UCSD-AML1 (cell line): ENCODE measurements around the gene TRPM2.

Experiments
- DNase-seq: peaks from one replicate; lab custom pipeline; 2025; ENCODE audit not compliant: unreplicated experiment; lab: John Stamatoyannopoulos, UW

Gene TRPM2

GRCh38 chr21:44439211-44439600, 85.8 kb downstream of the TRPM2 start:
- DNase-seq, result no peak

GRCh38 chr21:44440241-44441040, 87.0 kb downstream of the TRPM2 start:
- DNase-seq, result no peak

GRCh38 chr21:44441041-44441400, 87.6 kb downstream of the TRPM2 start:
- no peak for DNase-seq

GRCh38 chr21:44441581-44442265, 88.3 kb downstream of the TRPM2 start:
- DNase-seq, result no peak

DNA sequence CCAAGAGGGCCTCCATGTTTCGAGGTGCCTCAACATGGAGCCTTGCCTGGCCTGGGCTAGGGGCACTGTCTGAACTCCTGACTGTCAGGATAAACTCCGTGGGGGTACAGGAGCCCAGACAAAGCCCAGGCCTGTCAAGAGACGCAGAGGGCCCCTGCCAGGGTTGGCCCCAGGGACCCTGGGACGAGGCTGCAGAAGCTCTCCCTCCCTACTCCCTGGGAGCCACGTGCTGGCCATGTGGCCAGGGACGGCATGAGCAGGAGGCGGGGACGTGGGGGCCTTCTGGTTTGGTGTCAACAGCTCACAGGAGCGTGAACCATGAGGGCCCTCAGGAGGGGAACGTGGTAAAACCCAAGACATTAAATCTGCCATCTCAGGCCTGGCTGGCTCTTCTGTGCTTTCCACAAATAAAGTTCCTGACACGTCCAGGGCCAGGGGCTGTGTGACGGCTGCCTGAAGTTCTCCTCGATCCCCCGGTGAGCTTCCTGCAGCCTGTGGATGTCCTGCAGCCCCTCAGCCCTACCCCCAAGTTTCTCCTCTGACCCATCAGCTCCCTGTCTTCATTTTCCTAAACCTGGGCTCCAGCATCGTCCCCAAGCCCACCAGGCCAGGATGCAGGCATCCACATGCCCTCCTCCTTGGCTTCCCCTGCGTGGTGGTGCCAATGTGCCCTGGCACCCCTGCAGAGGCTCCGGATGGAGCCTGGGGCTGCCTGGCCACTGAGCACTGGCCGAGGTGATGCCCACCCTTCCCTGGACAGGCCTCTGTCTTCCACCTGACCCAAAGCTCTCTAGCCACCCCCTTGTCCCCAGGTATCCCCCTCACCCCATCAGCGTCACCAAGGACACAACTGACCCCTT, 89.1 kb downstream of the TRPM2 start:
- DNase-seq, result no peak

DNA sequence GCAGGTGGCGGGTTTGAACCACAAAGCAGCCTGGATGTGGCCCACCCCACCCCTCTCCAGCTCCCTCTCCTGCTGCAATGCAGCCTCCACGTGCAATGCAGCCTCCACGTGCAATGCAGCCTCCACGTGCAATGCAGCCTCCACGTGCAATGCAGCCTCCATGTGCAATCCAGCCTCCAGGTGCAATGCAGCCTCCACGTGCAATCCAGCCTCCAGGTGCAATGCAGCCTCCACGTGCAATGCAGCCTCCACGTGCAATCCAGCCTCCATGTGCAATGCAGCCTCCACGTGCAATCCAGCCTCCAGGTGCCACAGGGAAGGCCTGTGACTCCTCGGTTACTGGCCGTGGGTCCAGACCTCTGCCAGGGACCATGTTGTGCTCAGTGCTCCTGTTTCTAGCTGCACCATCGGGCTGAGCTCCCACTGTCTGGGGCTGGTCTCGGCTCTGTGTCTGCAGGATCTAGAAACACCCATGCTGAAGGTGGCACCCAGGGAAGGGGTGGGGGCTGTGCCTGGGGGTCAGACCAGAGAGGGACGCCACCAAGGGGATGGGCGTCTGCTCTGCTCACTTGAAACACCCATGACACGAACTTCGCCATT, 90.0 kb downstream of the TRPM2 start:
- DNase-seq, result no peak

DNA sequence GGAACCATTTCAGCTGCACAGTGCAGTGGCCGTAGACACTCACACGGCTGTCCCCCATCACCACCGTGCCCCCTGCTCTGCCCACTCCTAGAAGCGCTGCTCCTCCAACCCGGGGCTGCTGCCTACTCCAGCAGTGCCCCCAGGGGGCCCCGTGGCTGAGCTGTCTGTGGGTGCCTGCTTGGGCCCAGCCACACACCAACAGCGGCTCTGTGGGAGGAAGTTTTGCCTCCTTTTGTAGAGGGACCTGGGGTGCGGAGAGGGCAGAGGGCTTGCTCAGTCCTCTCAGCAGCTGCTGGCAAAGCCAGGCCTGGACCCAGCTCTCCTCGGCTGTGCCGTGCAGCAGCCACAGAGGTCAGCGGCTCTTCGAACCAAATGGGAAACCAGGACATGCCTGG, 90.5 kb downstream of the TRPM2 start:
- DNase-seq, result no peak

DNA sequence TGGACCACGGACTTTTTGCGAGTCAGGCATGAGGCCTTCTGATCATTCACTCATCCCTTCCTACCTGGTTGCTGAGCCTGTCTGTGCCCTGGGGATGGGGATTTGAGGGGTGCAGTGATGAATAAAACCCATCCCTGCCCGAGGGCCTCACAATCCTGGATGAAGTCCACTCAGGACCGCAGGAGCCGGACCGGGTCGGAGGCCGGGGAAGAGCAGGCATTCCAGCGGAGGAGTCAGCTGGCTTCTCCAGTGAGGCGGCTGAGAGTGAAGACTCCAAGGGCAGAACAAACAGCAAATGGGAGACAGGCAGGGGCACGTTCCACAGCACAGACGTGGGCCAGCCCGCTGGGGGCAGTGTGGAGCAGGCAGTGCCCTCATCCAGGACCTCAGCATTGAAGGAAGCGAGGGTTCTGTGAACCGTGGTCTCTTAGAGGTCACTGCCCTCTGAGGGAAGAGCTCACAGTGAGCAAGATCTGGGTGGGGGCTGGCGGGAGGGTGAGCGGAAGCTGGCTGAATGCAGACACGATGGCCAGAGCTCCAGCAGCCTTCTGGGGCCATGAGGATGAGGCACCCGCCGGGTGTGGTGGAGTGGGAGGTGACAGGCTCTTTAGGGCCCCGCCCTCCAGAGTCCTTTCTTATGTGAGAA, 91.0 kb downstream of the TRPM2 start:
- DNase-seq, result no peak

DNA sequence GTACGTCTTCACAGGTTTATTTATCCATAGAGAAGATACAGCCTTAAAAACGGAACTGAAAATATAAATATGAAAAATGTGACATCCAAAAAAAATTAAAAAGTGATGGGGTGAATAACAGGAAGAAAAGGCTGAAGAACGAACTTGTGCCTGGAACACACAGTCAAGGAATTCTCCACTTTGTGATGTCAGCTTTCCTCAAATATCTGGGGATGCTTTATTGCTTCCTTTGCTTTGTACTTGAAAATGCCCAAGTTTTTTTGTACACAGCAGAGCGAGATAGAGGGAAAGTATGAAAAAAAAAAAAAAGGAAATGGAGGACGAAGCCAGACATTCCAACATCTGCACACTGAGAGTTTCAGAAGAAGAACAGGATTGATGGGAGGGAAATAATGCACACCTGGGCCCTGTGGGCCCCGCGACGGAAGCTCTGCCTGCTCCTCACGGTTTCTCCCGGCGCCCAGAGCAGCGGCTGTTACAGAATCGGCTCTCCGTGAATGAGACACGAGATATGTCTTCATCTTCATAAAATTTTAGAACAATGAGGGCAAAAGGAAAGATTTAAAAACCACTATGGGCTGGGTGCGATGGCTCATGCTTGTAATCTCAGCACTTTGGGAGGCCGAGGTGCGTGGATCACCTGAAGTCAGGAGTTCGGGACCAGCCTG, 91.9 kb downstream of the TRPM2 start:
- no peak for DNase-seq

DNA sequence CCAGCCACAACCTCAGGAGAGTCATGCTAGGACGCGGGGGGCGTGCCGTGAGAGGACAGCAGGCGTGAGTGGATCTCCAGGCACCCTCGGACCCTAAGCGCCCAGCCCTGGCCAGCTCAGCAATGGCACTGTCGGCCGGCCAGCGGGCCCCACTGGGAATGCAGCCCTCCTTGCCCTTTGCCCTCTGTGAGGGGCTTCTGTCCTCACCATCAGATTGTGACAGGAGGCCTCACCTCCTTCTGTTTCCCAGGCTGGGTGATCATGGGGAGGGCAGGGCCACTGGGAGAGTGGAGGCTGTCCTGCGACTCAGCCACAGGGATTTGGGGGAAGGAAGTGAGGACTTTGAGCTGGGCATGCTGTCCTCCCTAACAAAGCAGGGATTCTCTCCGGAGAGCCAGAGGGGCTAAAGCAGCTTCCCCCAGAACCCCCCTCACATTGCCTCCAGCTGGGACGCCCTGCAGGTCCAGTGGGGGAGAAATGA, 95.3 kb downstream of the TRPM2 start:
- DNase-seq, result no peak

DNA sequence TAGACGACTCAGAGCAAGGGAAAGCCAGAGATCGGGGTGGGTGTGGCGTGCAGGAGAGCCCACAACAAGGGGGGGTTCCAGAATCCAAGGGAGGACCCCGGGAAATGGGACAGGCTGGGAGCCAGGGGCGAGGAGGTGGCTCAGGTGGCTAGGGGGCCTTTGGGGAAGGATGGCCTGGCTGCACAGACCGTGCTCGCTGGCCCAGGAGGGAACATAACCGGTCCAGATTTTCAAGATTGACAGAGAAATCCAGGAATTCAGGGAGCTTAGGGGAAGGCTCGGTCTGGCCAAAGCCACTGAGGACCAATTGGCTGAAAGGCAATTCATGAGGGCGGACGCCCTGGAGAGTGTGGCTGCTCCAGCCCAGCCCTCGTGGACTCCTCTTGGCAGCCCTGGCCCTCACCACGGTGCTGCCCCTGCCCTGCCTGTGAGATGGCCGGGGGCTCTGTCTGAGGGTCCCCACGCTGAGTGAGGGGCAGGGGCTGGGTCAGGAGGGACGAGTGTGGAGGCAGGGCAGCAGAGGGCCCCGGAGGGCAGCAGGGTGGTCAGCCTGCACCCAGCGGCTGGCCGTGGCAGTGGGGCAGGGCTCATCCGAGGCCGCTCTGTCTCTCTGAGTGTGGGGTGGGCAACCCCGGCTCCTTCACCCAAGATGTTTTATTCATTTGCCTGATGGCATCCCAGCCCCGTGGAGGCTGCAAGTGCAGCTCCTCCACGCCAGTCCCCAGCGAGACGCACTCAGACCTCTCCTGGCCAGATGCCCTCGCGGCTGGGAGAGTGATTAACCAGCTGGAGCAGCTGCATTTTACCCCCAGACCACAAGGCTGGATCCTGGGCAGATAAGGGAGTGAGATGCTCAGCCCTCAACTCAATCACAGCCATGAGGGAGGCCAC, 96.3 kb downstream of the TRPM2 start:
- DNase-seq, result no peak

DNA sequence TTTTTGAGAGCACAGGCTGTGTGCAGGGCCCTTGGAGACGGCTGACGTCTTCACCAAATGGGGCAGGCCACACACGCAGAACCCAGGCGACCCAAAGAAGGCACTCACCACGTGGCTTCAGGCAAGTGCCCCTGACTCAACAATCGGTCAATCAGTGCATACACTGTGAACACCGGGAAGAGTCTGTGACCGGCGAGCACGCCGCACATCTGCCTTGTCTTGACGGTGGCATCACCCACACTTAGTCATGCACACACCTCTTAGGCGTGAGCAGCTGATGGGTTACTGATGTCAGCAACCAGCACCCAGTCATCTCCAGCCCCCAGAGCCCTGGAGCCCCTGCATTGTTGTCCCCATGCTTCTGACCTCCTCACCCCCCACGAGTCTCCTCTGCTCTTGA, 97.0 kb downstream of the TRPM2 start:
- no peak for DNase-seq

DNA sequence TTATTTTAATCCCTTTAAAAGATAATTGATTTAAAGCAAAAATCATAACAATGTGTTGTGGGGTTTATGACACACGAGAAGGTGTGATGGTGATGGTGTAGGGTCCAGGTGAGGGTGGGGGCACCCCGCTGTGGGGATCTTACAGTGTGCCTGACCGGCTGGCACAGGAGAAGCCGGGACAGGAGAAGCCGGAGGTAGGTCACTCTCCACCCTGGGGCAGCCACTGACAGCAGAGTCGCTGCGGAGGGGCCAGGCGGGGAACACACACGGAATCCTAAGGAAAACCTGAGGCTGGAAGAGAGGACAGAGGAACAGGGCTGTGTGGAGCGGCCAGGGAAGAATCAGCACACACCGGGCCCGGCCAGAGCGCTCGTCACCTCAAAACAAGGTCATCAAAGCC, 97.6 kb downstream of the TRPM2 start:
- no peak for DNase-seq

DNA sequence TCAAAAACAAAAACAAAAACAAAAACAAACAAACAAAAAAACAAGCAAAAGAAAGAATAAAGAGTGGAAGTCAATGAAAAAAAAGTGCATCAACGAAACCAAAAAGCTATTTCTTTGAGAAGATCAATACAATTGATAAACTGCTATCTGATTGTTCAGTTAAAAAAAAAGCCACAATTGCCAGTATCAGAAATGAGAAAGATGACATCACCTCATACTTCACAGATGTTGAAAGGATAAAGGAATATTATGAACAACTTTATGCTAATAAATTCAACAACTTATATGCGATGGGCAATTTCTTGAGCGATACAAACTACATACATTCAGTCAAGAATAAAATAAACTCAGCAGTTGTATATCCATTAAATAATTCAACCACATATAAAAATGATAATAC, 99.7 kb downstream of the TRPM2 start:
- no peak for DNase-seq

DNA sequence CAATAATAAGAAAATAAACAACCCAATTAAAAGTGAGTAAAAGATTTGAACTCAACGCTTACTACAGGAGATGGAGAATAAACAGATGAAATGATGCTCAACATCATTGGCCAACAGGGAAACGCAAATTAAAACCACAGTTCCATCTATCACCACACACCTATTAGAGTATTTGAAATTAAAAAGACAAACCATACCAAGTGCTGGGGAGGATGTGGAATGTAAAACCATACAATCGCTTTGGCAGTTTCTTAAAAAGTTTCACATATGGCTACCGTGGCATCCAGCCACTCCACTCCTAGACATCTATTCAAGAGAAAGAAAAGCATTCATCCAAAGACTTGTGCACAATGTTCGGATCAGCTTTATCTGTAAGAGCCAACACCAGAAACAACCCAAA, 100.6 kb downstream of the TRPM2 start:
- no peak for DNase-seq

DNA sequence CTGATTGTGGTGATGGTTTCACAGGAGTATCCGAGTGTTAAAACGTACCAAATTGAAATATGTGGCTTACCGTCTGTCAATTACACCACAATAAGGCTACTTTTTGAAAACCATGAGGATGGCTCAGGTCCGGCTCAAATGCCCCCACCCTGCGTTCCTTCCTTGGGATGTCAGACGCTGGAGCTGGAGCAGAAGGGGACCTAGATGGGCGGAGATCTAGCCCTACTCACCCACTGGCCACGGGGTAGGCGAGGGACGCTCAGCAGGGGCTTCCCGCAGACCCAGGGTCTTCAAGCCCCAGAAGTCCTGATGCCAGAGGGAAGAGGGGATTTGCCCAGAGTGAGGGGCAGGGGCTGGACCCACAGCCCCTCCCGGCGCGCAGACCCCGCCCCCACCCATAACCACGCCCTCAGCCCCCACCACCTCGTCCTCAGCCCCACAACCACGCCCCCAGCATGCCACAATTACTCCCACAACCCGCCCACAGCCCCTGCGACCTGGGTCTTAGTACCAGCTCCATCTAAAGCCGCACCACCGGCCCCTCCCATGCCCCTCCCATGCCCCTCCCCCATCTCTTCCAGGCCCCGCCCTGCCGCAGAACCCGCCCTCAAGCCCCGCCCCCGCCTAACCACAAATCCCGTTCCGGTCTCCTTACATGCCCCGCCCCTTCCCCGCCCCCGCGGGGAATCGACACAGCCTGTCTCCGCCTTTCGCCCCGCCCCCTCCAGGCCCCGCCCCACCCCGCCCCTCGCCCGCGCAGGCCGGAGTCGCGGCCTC, 101.5 kb downstream of the TRPM2 start, which contains the start of gene LRRC3:
Gene LRRC3, plus strand, starts transcription at position 764 of the 777 bp plus-strand sequence. CDS start 1,135 bp downstream, outside the sequence.
- peak; percentile 91 for DNase-seq

DNA sequence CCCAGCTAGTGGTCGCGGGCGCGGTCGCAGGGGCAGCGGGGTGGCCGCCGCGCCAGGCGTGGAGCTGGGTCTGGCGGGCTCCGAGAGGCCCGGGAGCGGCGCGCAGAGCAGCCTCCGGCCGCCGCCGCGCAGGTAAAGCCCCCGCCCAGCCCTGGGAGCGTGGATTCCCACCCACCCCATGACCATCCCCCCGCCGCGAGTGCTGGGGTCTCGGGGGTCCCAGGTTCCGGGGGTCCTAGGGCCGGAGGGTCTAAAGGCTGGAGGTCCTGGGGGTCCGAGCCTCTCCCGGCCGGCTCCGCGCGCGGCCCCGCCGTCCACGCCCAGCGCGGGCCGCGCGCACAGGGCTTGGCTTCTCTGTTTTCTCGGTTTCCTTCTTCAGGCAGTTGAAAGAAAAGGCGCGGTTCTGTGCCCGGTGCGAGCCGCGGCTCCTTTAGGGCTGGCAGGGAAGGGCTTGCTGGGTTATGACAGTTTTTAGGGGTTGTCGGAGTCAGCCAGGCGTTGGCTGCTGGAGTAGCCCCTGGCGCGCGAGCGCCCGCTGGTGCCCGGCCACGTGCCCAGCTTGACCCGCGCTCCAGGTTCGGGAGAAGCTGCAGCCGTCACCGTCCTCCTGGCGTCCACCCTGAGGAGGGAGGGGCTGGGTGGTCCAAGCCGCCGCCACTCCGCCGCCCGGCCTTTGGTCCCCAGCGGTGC, 102.2 kb downstream of the TRPM2 start:
- peak; percentile 44 for DNase-seq
